Uterine smooth muscle cell (primary cell): ENCODE measurements around the gene DNAH8. TPM values are rescaled to one million over a fixed set of nuclear protein-coding genes. Genes with fewer than 3 reads are reported as not detected.

Experiments
- total RNA-seq: library from RNA; depleted of rRNA; stranded (reverse); fragments of >200 nt; gene quantifications from 2 replicates; pipeline ENCODE4 v1.2.3, GENCODE V29; 2014

Gene DNAH8, protein sequence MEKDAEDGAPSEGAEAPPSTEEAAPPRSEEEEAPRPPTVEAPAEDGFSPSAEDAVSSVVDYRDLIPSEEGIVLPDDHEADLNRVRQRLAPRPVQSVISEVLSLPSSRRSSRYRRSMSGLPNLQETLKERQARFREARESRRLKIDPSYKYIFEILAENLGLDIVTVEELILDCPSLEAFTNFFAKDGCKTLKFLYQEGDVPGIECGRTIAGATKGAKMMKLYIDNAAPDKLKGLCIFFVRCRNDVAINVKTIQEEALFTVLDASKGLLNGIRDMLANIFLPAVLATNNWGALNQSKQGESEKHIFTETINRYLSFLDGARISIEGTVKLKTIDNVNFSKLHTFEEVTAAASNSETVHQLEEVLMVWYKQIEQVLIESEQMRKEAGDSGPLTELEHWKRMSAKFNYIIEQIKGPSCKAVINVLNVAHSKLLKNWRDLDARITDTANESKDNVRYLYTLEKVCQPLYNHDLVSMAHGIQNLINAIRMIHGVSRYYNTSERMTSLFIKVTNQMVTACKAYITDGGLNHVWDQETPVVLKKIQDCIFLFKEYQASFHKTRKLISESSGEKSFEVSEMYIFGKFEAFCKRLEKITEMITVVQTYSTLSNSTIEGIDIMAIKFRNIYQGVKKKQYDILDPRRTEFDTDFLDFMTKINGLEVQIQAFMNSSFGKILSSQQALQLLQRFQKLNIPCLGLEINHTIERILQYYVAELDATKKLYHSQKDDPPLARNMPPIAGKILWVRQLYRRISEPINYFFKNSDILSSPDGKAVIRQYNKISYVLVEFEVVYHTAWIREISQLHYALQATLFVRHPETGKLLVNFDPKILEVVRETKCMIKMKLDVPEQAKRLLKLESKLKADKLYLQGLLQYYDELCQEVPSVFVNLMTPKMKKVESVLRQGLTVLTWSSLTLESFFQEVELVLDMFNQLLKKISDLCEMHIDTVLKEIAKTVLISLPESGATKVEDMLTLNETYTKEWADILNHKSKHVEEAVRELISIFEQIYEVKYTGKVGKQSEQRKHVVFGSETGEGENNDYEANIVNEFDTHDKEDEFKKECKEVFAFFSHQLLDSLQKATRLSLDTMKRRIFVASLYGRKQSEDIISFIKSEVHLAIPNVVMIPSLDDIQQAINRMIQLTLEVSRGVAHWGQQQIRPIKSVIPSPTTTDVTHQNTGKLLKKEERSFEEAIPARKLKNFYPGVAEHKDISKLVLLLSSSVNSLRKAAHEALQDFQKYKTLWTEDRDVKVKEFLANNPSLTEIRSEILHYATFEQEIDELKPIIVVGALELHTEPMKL (N-terminal part only)
- under 0.01 and 0.12 TPM in 2 replicates for total RNA-seq

DNA sequence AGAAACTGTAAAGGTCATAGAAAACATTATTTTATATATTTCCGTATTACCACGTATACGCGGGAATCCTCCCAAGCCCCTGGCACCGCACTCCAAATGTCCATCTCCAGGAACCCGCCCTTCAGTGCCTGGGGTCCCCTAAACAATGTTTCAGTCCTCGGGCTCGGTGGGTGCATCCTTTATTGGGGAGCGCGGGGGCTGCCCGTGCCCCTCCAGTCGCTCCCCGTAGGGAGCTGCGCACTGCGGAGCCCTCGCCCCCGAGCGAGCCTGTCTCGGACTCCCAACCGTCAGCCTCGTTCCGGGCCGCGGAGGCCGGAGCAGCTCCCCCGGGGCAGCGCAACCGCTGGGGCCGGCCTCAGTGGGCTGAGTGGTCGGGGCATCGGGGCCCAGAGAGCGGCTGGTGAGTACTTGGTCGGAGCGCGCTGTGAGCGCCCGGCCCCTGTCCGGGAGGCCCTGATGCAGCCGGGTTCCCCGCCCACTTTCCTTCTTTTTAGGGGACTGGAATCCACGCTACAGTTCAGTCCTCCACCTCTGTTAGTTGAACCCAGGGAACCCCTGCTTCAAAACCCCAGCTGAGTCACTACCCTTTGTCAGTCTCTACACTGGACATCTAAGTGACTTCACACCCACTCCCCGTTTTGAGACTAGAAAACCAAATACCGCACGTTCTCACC lies at the start of gene DNAH8:
DNAH8 (plus strand) TSS at position 296 of the 674 bp plus-strand sequence. CDS start 7,499 bp downstream, outside the sequence.

DNA sequence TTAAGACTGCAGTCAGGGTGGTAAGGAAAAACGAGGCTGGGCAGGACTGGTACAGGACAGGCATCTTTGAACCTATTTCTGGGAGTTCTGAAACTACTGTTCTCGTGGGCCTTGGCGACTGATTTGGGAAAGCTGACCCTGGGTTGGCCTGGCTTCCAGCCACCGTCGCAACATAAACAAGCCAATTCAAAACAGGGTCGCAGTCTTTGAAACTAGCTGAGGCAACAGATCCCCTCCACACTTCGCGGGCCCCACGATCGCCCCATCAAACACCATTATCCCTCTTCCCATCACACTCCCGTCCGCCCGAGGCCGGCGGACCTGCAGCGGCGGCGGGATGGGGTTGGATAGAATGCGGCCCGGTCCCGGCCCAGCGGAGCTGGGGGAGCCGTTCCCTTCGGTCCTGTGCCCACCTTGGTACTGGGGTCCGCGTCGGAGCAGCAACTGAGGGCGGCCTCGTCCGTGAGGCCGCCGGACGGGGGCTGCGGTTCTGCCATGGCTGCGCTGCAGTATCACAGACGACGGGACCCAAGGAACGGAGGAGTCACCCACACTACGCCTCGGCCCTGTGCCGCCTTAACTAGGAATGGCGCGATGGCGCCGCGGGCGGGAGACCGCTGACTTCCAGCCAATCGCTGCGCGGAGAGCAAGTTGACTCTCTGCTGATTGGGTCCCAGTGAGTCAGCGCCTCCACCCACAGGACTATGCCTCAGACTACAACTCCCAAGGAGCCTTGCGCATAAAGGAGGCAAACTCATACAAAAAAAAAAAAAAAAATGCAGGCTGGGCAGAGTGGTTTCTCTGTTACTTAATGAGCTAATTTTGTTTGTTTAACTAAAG lies 12.3 kb upstream of the DNAH8 start, which contains the start of gene GLO1:
GLO1 (minus strand) TSS at position 588 of the 840 bp plus-strand sequence; CDS start at position 497, 91 bp downstream.

DNA sequence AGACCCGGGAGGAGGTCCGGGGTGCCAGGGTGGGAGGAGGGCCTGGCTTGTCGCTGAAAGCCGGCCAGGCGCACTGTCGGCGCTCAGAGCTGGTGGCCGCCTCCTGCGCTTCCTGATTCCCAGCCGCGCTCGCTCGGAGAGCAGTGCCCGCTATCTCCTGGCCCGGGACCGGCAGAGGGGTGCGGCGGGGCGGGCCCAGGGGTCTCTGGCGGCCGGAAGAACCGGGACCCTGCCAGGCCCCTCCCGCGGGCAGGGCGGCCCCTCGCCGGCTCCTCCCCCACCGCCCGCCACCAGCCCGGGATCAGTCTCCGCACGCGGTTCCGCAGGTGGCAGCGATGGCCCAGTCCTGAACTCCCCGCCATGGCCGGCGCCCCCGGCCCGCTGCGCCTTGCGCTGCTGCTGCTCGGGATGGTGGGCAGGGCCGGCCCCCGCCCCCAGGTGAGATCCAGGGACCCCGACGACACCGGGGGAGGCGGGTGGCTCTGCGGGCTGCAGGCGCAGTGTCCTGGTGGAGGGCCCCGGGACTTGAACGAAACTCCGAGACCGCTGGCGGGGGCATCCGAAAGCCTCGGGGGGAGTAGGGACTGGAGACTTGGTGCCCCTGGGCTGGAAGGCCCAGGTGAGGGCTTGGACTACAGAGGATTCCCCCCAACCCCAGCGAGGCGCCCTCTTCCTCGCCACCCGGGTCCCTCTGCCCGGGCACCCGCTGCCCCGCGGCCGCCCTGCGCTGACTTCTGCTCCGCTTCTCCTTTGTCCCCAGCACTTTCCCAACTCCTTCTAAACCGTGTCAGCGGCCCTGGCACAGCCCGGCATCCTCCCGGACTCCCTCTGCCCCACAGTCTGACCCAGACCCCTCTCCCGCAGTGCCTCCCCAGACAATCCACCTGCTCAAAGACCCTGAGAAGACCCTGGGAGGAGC lies 333.6 kb downstream of the DNAH8 start, which contains the start of gene GLP1R:
GLP1R (plus strand) TSS at position 301 of the 919 bp plus-strand sequence; CDS start at position 361, 60 bp downstream.

Other genes starting within 250 kb of the DNAH8 start
- gene BTBD9, start 75.4 kb upstream of the DNAH8 start, total RNA-seq: 18.6 and 20.1 TPM in 2 replicates
- gene GLO1, start 12.2 kb upstream of the DNAH8 start, total RNA-seq: 135 and 178 TPM in 2 replicates